ENCODE data around the gene SULT1A2. TPM values are rescaled to one million over a fixed set of nuclear protein-coding genes. Genes with fewer than 3 reads are reported as not detected.
"Not testable (repeated sequence)": the region's sequence is repeated elsewhere in the genome, so short reads cannot be mapped to it uniquely, and the experiment has no call there.

SULT1A2 gene
- total RNA-seq (2014; rRNA removed; shearing (Covaris generic)), result 1.7 and 2.0 TPM in 2 replicates

GRCh38 chr16:28596840-28597691, at the start of gene SULT1A2:
Gene SULT1A2 (minus strand): TSS chr16:28597050. CDS start chr16:28595930, 1,120 bp downstream.
- H3K4me3 ChIP-seq (ENCODE audit: insufficient read depth, low read depth, low read length), result no peak within 1 kb of the TSS
- no peaks in the 10 kb centered on the region for H3K27me3 ChIP-seq (ENCODE audit: control insufficient read depth, insufficient read depth, low read length)
- no peaks in the 10 kb centered on the region for H3K36me3 ChIP-seq (replicated peaks; ENCODE audit: control insufficient read depth, insufficient read depth, low read length)
- peak; percentile 67 for DNase-seq

- H3K27me3 ChIP-seq (ENCODE audit: control insufficient read depth, insufficient read depth, low read length); H3K4me3 ChIP-seq (ENCODE audit: insufficient read depth, low read depth, low read length); H3K36me3 ChIP-seq (replicated peaks; ENCODE audit: control insufficient read depth, insufficient read depth, low read length); DNase-seq: not testable (repeated sequence)
Observed at GRCh38 chr16:28639959-28640358, 43.1 kb upstream of the SULT1A2 start.

- not testable (repeated sequence) for H3K4me3 ChIP-seq (ENCODE audit: insufficient read depth, low read depth, low read length); H3K36me3 ChIP-seq (replicated peaks; ENCODE audit: control insufficient read depth, insufficient read depth, low read length); DNase-seq
Observed at GRCh38 chr16:28638359-28638758, 41.5 kb upstream of the SULT1A2 start.

GRCh38 chr16:28637765-28638164, 40.9 kb upstream of the SULT1A2 start, which contains the start of gene NPIPB8:
Gene NPIPB8 (plus strand): TSS chr16:28638065. CDS start chr16:28638361, 296 bp downstream.
- DNase-seq; H3K27me3 ChIP-seq (ENCODE audit: control insufficient read depth, insufficient read depth, low read length); H3K36me3 ChIP-seq (replicated peaks; ENCODE audit: control insufficient read depth, insufficient read depth, low read length); H3K4me3 ChIP-seq (ENCODE audit: insufficient read depth, low read depth, low read length): not testable (repeated sequence)

More at GRCh38 chr16:28638359-28638758, 41.5 kb upstream of the SULT1A2 start:
- H3K27me3 ChIP-seq (ENCODE audit: control insufficient read depth, insufficient read depth, low read length), result not testable (repeated sequence)

- DNase-seq, result not testable (repeated sequence)
Observed at GRCh38 chr16:28636093-28636823, 39.4 kb upstream of the SULT1A2 start.

GRCh38 chr16:28630905-28631304, 34.1 kb upstream of the SULT1A2 start:
- not testable (repeated sequence) for H3K27me3 ChIP-seq (ENCODE audit: control insufficient read depth, insufficient read depth, low read length); H3K4me3 ChIP-seq (ENCODE audit: insufficient read depth, low read depth, low read length); DNase-seq; H3K36me3 ChIP-seq (replicated peaks; ENCODE audit: control insufficient read depth, insufficient read depth, low read length)

More at GRCh38 chr16:28636093-28636823, 39.4 kb upstream of the SULT1A2 start:
- not testable (repeated sequence) for H3K4me3 ChIP-seq (ENCODE audit: insufficient read depth, low read depth, low read length); H3K36me3 ChIP-seq (replicated peaks; ENCODE audit: control insufficient read depth, insufficient read depth, low read length); H3K27me3 ChIP-seq (ENCODE audit: control insufficient read depth, insufficient read depth, low read length)

- no peak overlapping the region for H3K4me3 ChIP-seq (ENCODE audit: insufficient read depth, low read depth, low read length)
- H3K27me3 ChIP-seq (ENCODE audit: control insufficient read depth, insufficient read depth, low read length), result no peaks in the 10 kb centered on the region
- H3K36me3 ChIP-seq (replicated peaks; ENCODE audit: control insufficient read depth, insufficient read depth, low read length), result no peaks in the 10 kb centered on the region
- DNase-seq, result peak; percentile 32
Observed at GRCh38 chr16:28623172-28623711, 26.4 kb upstream of the SULT1A2 start.

GRCh38 chr16:28622532-28623171, 25.8 kb upstream of the SULT1A2 start:
- not testable (repeated sequence) for H3K4me3 ChIP-seq (ENCODE audit: insufficient read depth, low read depth, low read length); H3K27me3 ChIP-seq (ENCODE audit: control insufficient read depth, insufficient read depth, low read length); H3K36me3 ChIP-seq (replicated peaks; ENCODE audit: control insufficient read depth, insufficient read depth, low read length)
- DNase-seq, result peak; percentile 28

GRCh38 chr16:28621481-28622155, 24.8 kb upstream of the SULT1A2 start:
- DNase-seq, result peak; percentile 18
- no peak overlapping the region for H3K4me3 ChIP-seq (ENCODE audit: insufficient read depth, low read depth, low read length)
- no peaks in the 10 kb centered on the region for H3K36me3 ChIP-seq (replicated peaks; ENCODE audit: control insufficient read depth, insufficient read depth, low read length)
- H3K27me3 ChIP-seq (ENCODE audit: control insufficient read depth, insufficient read depth, low read length), result no peaks in the 10 kb centered on the region

- not testable (repeated sequence) for H3K4me3 ChIP-seq (ENCODE audit: insufficient read depth, low read depth, low read length)
Observed at GRCh38 chr16:28620316-28620715, 23.5 kb upstream of the SULT1A2 start.

GRCh38 chr16:28617874-28618273, 21.0 kb upstream of the SULT1A2 start:
- no peaks in the 10 kb centered on the region for H3K36me3 ChIP-seq (replicated peaks; ENCODE audit: control insufficient read depth, insufficient read depth, low read length)
- DNase-seq, result no peak

More at GRCh38 chr16:28620316-28620715, 23.5 kb upstream of the SULT1A2 start:
- H3K27me3 ChIP-seq (ENCODE audit: control insufficient read depth, insufficient read depth, low read length); H3K36me3 ChIP-seq (replicated peaks; ENCODE audit: control insufficient read depth, insufficient read depth, low read length); DNase-seq: not testable (repeated sequence)

GRCh38 chr16:28616636-28617035, 19.8 kb upstream of the SULT1A2 start:
- Histone ChIP-seq H3K27me3 (ENCODE audit: control insufficient read depth, insufficient read depth, low read length) (no peaks in the 10 kb centered on the region), H3K4me3 (ENCODE audit: insufficient read depth, low read depth, low read length) (no peak overlapping the region), H3K36me3 (replicated peaks; ENCODE audit: control insufficient read depth, insufficient read depth, low read length) (no peaks in the 10 kb centered on the region)
- no peak for DNase-seq

More at GRCh38 chr16:28617874-28618273, 21.0 kb upstream of the SULT1A2 start:
- H3K4me3 ChIP-seq (ENCODE audit: insufficient read depth, low read depth, low read length), result no peak overlapping the region
- no peaks in the 10 kb centered on the region for H3K27me3 ChIP-seq (ENCODE audit: control insufficient read depth, insufficient read depth, low read length)

GRCh38 chr16:28616224-28616577, 19.4 kb upstream of the SULT1A2 start:
- DNase-seq; H3K27me3 ChIP-seq (ENCODE audit: control insufficient read depth, insufficient read depth, low read length); H3K4me3 ChIP-seq (ENCODE audit: insufficient read depth, low read depth, low read length); H3K36me3 ChIP-seq (replicated peaks; ENCODE audit: control insufficient read depth, insufficient read depth, low read length): not testable (repeated sequence)

Measured in H7 (cell line).